GM18858 (cell line): Measurements from ENCODE around the gene PDCD2L.
"Not testable (repeated sequence)": the region's sequence is repeated elsewhere in the genome, so short reads cannot be mapped to it uniquely, and the experiment has no call there.

Experiments
- ATAC-seq: cut with Tn5 transposase; IDR thresholded peaks from one replicate; pipeline ENCODE4 v1.9.1; 2021; ENCODE audit not compliant: unreplicated experiment

PDCD2L gene

DNA sequence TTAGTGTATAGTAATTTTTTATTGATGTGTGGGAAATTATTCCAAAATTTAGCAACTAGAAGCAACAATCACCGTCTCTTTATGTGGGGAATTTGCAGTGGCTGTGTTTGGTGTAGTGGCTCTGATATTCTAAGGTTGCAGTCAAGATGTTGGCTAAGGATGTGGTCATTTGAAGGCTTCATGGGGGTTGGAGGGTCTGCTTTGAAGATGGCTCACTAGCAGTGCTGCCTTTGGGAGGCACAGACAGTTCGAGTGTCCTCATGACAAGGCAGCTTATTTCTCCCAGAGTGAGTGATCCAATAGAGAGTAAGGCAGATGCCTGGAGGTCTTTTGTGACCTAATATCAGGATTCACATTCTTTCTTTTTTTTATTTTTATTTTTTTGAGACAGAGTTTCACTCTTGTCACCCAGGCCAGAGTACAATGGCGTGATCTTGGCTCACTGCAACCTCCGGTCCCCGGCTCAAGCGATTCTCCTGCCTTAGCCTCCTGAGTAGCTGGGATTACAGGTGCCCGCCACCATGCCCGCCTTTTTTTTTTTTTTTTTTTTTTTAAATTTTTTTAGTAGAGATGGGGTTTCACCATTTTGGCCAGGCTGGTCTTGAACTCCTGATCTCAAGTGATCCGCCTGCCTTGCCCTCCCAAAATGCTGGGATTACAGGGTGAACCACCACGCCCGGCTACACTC, 30.5 kb upstream of the PDCD2L start:
- ATAC-seq = no peak

DNA sequence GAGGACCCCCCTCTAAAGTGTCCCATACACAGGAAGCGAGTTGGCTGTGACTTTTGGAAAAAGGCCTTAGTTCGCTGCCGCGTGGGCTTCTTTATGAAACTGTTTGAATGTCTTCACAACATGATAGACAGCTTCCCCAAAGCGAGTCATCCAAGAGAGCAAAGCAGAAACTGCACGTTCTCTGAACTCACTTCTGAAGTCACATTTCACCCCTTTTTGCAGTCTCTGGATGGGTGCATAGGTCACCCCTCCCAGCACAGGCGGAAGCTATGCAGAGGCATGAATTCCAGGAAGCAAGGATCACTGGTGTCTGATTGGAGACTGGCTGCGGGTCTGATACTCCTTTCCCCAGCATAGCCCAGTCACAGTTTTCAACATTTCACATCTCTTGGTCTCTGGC, 28.6 kb upstream of the PDCD2L start:
- ATAC-seq = no peak

DNA sequence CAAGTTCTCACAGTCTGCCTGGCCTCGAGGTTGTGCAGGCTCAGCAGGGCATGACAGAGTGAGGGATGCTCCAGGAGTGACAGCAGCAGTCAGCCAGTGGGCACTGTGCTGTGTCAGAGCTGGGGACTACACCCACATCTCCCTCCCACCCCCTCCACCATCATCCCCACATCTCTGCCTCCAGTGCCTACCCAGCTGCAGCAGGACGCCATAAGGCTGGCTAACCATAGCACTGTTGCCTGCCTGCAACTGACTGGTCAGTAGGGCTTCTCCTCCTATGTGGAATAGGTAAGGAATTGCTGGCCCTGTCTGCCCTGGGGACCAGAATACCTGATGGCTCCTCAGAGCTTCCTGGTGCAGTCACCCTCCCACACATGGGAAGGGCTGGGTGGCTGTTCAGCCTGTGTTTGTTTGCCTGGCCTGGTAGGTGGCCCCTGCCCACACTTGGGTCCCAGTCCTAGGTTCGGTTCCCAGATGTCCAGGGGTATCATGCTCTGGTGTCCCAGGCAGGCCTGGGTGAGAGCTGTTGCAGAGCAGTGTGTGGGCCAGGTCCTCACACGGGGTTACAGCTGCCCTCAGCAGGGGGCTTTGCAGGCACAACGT, 23.5 kb upstream of the PDCD2L start:
- ATAC-seq = no peak

DNA sequence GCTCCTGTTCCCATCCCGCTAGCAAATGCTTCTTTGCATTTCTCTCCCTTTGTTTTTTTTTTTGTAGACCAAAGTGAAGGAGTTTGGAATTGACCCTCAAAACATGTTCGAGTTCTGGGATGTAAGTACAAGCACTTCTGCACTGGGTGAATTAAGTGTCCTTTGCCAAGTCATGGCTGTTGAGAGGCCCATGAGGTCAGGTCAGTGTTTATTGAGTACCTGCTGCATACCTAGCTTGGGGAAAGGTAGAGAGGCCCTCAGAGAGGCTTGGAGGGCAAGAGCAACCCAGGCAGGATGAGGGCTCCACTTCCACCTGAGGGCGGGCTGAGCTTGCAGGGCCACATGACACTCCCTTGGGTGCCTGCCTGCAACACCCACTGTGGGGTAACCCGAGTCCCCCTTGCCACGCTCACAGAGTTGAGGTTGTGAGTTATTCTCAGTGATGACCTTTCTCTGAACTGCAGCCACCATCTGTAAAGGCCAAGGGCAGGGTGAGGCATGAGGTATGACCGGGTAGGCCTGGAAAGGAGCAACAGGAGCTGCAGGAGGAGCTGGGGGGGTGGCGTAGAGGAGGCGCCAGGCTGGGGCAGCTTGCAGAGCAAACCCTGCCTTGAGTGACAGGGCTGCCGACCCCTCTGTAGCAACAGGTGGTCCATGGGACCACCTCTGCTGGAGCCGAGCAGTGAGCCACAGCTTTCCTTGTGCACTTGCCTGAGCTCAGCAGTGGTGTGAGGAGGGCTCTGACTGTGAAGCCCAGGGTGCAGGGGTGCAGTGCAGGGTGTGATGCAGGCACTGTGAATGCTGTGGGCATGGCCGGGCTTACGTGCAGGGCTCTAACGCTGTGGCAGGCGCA, 22.6 kb upstream of the PDCD2L start:
- ATAC-seq = no peak

DNA sequence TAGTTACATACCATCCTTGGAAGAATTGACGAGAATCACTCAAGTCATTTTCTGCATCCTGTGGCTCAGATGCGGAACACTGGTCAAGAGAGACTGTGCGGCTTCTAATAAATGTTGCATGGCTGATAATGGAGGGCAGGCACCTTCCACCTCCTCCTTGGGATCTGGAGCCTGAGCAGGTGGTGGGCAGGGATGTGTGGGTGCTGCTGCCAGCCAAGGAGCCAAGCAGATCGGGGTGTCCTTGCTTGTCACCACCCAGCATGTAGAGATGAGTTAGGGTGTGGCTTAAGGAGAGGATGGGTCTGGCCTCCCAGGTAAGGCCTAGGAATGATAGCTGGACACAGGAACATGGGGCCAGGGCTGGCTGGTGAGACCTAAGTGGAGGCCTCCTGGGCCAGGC, 21.7 kb upstream of the PDCD2L start:
- ATAC-seq = no peak

DNA sequence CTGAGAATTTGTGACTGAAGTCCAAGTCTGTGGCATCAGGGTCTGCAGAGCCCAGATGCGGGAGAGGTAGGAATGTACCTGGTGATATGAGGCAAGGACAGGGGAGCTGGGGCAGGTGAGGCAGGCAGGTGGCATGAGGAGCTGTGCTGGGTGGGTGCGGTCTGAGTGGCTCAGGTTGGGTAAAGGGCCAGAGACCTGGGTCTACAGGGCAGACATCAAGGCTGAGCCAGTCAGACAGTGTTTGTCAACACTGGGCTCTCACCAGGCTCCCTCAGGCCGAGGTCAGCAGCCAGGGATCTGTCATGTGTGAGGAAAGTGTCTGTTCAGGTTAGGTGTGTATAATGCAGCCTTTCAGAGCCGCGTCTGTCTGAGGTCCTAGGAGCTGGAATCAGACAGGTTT, 20.6 kb upstream of the PDCD2L start:
- ATAC-seq = no peak

DNA sequence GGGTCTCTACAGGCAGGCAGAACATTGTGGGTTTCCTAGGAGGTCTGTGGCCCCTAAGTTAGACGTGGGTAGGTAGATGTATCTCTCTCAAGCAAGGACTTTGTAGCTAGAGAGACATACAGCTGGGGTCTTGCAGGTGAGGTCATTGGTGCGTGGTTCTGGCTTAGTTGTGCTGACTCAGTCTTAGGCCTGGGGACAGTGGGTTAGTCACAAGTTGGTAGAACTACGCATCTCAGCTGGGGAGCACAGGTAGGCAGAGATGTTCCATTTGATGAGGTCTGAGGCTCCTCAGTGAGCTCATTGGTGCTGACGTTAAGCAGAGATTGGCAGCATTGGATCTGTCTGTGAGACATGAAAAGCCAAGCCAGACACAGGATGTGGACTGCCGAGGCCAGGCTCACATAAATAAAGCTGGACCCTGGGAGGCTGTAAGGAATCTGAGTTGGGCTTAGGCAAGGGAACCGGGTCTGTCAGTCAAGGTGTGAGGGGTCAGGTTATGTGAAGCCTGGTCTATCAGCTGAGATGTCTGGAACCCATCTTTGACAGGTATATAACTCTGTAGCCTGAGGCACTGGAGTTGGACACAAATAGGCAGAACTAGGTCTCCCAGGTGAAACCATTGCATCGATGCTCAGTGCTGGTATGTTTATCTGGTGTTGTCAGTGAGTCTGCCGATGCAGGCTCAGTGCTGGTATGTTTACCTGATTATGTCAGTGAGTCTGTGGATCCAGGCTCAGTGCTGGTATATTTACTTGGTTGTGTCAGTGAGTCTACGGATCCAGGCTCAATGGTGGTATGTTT, 17.4 kb upstream of the PDCD2L start:
- no peak for ATAC-seq

DNA sequence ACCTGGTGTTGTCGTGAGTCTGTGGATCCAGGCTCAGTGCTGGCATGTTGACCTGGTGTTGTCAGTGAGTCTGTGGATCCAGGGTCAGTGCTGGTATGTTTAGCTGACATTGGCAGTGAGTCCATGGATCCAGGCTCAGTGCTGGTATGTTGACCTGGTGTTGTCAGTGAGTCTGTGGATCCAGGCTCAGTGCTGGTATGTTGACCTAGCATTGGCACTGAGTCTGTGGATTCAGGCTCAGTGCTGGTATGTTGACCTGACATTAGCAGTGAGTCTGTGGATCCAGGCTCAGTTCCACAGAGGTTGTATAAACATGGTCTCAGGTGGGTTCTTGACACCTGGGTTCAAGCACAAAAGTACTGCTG, 16.8 kb upstream of the PDCD2L start:
- no peak for ATAC-seq

DNA sequence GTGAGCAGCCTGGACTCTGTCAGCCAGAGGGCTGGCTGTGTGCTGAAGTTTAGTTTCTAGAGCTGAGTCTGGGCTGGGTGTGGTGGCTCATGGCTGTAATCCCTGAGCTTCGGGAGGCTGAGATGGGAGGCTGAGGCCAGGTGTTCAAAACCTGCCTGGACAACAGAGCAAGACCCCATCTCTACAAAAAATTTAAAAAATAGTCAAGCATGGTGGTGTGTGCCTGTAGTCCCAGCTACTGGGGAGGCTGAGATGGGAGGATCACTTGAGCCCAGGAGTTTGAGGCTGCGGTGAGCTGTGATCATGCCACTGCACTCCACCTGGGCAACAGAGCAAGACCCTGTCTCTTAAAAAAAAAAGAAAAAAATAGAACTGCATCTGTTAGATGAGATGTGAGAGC, 15.5 kb upstream of the PDCD2L start:
- not testable (repeated sequence) for ATAC-seq

DNA sequence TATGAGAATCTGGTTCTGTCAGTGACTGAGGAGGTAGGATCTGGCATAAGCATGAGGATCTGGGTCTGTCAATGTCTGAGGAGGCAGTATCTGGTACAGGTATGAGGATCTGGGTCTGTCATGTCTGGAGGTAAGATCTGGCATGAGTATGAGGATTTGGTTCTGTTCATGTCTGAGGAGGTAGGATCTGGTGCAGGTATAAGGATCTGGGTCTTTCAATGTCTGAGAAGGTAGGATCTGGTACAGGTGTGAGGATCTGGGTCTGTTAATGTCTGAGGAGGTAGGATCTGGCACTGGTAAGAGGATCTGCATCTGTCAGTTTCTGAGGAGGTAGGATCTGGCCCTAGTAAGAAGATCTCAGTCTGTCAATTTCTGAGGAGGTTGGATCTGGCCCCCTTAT, 12.4 kb upstream of the PDCD2L start:
- ATAC-seq = no peak

DNA sequence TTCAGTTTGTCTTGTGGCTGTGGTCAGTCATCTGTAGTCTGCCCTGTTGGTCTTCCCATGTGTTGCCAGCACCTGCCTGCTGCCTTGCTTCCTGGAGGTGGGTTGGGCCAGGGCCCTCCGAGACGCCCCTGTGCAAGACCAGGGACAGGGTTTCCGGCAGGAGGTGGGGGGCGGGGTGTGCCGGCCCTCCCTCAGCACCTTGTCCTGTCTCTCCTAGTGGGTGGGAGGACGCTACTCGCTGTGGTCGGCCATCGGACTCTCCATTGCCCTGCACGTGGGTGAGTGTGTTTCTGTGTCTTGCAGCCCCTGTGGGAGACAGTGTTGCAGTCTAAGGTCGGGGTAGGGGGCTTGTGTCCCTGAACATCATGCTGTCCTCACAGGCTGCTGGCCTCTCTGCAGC, 11.2 kb upstream of the PDCD2L start:
- ATAC-seq = no peak

DNA sequence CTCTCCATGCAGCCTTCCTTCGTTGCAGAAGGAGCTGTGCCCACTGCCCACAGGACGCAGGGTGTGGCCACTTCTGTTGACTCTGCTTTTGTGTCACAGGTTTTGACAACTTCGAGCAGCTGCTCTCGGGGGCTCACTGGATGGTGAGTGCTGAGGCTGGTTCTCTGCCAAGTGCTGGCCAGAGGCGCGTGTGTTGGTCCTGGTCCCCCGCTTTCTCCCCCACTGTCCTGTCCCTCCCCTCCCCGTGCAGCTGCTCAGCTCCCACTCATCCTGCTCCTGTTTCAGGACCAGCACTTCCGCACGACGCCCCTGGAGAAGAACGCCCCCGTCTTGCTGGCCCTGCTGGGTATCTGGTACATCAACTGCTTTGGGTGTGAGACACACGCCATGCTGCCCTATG, 10.6 kb upstream of the PDCD2L start:
- no peak for ATAC-seq

DNA sequence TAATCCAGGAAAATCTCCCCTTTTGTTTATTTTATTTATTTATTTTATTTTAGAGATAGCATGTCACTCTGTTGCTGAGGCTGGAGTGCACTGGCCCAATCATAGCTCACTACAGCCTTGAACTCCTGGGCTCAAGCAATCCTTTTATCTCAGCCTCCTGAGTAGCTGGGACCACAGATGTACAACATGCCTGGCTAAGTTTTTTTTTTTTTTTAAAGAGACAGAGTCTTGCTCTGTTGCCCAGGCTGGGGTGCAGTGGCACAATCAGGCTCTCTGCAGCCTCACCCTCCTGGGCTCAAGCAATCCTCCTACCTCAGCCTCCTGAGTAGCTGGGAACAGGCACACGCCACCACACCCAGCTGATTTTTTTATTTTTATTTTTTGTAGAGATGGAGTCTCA, 6.3 kb upstream of the PDCD2L start:
- no peak for ATAC-seq

DNA sequence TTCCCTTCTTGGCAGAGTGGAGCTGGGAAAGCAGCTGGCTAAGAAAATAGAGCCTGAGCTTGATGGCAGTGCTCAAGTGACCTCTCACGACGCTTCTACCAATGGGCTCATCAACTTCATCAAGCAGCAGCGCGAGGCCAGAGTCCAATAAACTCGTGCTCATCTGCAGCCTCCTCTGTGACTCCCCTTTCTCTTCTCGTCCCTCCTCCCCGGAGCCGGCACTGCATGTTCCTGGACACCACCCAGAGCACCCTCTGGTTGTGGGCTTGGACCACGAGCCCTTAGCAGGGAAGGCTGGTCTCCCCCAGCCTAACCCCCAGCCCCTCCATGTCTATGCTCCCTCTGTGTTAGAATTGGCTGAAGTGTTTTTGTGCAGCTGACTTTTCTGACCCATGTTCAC, 4.3 kb upstream of the PDCD2L start:
- ATAC-seq = no peak

DNA sequence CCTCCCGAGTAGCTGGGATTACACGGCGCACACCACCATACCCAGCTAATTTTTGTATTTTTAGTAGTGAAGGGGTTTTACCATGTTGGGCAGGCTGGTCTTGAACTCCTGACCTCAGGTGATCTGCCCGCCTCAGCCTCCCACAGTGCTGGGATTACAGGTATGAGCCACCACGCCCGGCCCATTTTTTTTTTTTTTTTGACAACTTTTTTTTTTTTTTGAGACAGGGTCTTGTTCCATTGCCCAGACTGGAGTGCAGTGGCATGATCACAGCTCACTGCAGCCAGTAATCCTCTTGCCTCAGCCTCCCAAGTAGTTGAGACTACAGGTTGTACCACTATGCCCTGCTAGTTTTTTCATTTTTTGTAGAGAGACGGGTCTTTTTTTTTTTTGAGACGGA, 3.4 kb upstream of the PDCD2L start:
- ATAC-seq = not testable (repeated sequence)

DNA sequence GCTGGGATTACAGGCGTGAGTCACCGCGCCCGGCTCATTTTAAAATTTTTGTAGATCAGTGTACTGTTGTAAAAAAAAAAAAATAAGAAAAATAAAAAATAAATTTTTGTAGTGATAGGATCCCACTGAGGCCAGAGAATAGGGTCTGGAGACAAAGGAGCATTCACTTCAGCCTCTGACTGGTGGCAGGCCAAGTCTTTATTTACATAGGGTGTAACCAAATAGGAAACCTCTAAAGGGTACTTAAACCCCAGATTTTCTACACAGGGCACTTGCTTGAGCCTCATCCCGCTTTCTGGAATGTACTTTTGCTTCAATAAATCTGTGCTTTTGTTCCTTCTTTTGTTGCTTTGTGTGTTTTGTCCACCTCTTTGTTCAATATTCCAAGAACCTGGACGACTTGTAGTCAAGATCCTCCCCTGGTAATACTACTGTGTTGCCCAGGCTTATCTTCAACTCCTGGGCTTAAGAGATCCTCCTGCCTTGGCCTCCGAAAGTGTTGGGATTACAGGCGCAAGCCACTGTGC, 2.1 kb upstream of the PDCD2L start:
- no peak for ATAC-seq

DNA sequence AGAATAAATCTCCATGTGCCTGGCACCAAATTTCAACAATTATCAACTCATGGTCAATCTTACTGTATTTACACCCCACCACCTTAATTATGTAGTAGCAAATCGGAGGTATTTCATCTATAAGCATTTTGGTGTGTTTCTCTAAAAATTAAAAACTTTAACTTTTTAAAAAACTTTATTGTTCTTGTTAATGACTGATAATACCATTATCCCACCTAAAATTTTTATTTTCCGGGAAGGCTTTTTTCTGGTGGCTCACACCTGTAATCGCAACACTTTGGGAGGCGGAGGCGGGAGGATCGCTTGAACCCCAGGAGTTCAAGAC, 453 bp upstream of the PDCD2L start:
- no peak for ATAC-seq

DNA sequence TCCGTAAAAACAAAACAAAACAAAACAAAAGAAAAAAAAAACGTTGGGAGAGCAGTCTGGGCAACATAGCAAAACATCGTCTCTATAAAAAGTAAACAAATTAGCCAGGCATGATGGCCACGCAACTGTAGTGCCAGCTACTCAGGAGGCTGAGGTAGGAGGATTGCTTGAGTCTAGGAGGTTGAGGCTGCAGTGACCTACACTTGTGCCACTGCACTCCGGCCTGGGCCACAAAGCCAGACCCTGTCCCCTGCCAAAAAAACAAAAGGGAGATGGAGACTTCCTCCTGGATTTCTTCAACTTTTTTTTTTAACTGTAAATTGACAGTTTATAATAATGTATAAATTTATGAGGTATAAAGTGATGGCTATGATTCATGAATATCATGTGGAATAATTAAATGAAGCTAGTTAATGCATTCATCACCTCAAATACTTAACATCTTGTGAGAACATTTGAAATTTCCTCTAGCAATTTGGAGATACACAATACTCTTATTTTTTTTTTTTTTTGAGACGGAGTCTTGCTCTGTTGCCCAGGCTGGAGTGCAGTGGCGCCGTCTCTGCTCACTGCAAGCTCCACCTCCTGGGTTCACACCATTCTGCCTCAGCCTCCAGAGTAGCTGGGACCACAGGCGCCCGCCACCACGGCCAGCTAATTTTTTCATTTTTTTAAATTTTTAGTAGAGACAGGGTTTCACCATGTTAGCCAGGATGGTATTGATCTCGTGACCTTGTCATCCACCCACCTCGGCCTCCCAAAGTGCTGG, 1.9 kb downstream of the PDCD2L start:
- no peak for ATAC-seq

DNA sequence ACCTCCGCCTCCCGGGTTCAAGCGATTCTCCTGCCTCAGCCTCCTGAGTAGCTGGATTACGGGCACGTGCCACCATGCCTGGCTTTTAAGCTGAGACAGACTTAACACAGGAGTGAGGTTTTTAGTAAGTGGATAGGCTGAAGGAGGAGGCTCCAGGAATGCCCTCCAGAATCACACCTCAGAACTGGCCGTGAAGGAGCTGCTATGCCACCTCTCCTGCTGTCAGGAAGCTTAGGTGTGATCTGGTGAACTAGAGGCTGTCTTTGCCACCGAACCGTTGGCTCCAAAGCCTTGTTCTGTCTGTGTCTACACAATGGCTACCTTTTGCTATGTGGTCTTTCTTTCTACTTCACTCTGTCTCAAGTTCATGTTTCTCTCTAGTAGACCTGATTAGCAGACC, 4.2 kb downstream of the PDCD2L start:
- no peak for ATAC-seq
